ENCODE results near the gene CYP2J2.
"Not testable (repeated sequence)": the region's sequence is repeated elsewhere in the genome, so short reads cannot be mapped to it uniquely, and the experiment has no call there.

Gene CYP2J2, protein sequence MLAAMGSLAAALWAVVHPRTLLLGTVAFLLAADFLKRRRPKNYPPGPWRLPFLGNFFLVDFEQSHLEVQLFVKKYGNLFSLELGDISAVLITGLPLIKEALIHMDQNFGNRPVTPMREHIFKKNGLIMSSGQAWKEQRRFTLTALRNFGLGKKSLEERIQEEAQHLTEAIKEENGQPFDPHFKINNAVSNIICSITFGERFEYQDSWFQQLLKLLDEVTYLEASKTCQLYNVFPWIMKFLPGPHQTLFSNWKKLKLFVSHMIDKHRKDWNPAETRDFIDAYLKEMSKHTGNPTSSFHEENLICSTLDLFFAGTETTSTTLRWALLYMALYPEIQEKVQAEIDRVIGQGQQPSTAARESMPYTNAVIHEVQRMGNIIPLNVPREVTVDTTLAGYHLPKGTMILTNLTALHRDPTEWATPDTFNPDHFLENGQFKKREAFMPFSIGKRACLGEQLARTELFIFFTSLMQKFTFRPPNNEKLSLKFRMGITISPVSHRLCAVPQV

GRCh38 chr1:59926381-59927123, at the start of gene CYP2J2:
CYP2J2 (minus strand) TSS chr1:59926773; CDS start chr1:59926746, 27 bp downstream.
- FAIRE-seq: no peak

GRCh38 chr1:59973719-59974118, 47.1 kb upstream of the CYP2J2 start:
- no peak for FAIRE-seq

GRCh38 chr1:59972216-59972927, 45.8 kb upstream of the CYP2J2 start:
- no peak for FAIRE-seq

- FAIRE-seq: no peak
Observed at GRCh38 chr1:59971464-59971911, 44.9 kb upstream of the CYP2J2 start.

- FAIRE-seq: not testable (repeated sequence)
Observed at GRCh38 chr1:59969542-59970175, 43.1 kb upstream of the CYP2J2 start.

DNA sequence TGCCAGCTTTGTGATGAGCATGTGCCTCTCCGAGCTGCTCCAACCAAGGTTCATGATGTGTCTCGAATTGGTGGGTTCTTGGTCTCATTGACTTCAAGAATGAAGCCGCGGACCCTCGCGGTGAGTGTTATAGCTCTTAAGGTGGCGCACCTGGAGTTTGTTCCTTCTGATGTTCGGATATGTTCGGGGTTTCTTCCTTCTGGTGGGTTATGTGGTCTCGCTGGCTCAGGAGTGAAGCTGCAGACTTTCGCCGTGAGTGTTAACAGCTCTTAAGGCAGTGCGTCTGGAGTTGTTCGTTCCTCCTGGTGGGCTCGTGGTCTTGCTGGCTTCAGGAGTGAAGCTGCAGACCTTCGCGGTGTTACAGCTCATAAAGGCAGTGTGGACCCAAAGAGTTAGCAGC, 42.2 kb upstream of the CYP2J2 start:
- not testable (repeated sequence) for FAIRE-seq

DNA sequence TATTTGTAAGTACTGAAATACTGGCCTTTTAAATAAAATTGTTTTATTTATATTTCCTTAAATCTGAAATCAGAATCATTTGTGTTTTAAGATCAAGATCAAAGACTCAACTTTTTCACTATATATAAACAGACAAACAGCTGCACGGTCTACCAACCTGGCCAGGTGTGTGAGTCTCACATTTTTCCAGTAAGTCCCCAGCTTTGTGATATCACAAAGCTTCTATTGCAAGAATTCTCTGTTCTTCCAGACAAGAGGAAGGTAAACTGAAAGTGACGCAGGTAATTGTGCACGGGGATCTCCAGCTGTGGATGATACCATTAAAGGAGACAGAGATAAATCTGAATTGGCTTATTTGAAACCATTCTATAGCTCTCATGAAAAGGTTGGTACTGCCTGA, 41.2 kb upstream of the CYP2J2 start:
- no peak for FAIRE-seq

- FAIRE-seq: no peak
Observed at GRCh38 chr1:59967141-59967697, 40.6 kb upstream of the CYP2J2 start.

DNA sequence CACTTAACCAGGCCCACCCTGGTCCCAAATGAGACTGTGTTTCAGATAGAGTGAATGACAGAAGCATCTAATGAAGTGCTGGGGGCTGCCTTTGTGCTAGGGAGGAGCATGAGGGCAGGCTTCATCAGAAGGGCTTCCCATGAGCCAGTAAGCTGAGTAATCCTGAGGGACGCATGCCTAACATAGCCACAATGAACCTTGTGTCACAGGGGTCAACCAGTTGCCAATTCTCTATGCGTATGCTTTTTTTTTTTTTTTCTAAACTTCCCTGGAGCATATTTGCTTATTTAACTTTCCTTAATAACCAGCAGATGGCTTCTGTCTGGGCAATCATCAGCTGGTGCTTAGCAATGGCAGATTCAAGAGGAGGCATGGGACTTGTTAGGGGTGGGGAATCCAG, 25.5 kb upstream of the CYP2J2 start:
- FAIRE-seq: no peak

DNA sequence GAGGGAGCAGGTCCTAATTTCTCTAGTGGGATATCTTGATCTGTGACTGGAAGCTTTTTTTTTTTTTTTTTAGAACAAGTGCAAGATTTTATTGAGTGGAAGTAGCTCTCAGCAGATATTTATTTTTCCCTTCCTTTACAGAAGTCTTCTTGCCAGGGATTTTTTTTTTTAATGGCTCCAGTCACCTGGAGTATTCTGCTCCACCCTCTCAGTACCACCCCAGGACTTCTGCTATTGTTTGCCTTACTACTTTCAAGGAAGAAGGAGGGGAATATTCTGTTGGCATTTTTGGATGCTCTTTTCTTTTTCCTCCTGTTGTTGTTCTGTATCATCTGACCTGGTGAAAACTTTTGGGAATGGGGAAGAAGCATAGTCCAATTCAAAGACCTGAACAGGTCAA, 23.1 kb upstream of the CYP2J2 start:
- FAIRE-seq: no peak

DNA sequence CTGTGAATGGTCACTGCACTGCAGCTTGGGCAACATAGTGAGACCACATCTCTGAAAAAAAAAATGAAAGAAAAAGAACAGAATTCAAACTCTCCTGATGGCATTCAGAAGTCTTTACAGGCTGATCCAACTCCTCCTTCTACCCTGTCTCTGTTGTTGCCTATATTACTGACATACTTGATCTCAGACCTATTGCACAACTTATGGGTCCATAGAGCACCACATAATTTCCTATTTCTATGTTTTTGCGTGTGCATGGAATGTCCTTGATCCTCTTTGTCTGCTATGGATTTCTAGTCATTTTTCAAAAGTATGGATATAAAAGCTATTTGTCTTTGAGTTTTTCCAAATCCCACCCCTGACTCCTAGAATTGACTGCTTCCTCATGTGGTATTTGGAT, 22.4 kb upstream of the CYP2J2 start:
- no peak for FAIRE-seq

DNA sequence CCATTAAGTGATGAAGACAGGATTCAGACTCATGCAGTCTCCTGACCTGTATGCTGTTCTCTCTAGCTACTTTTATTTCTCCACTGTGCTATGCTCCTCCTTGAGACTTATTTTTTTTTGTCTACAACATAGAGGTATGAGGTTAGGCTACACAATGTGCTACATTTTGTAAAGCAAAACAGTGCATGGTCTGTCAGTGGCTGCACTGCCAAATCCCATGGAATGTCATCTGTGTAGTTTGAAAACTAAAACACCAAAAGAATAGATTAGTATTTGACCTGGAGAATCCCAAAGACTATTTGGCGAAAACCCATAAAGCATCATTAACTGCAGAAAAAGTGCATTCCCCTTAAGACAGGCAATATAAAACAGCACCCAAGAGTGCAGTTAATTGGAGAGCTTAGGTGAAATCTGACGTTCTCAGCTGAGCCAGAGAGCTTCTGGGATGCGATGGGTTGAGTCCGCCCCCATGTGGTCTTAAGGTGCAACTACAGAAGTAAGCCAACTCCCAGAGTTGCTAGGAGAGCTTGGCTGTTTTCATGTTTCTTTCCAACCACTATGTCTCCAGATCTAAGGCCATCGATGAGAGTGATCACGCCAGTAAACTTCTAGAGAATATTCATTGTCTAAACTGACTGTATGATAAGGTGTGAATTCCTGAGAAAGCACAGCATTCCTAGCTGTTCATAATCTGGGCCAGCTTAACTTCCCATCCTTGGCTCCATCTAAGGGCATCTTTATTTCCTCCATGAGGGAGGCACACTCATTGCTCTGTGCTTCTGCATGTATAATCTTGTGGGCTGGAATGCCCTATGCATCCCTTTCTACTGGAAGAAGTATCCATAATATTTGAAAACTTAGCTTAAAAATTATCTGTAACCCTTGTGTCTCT, 20.7 kb upstream of the CYP2J2 start:
- peak; percentile 48 for FAIRE-seq

- FAIRE-seq: no peak
Observed at GRCh38 chr1:59945790-59946189, 19.2 kb upstream of the CYP2J2 start.

DNA sequence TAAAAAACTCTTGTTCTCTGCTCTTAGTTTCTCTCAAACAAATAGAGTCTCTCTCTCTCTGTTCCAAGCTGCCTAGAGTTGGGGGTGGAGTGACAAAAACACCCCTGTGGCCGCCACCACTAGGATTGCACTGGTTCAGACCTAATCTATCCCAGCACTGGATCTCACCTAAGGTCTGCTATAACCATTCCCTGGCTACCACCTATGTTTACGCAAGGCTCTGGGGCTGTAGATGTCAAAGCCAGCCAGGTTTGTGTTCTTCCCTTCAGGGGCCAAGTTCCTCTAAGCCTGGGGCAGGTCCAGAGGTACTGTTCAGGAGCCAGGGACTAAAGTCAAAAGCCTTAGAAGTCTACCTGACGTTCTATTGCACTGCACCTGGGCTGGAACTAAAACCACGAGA, 12.8 kb upstream of the CYP2J2 start:
- FAIRE-seq: no peak

- no peak for FAIRE-seq
Observed at GRCh38 chr1:59937636-59938210, 11.2 kb upstream of the CYP2J2 start.

DNA sequence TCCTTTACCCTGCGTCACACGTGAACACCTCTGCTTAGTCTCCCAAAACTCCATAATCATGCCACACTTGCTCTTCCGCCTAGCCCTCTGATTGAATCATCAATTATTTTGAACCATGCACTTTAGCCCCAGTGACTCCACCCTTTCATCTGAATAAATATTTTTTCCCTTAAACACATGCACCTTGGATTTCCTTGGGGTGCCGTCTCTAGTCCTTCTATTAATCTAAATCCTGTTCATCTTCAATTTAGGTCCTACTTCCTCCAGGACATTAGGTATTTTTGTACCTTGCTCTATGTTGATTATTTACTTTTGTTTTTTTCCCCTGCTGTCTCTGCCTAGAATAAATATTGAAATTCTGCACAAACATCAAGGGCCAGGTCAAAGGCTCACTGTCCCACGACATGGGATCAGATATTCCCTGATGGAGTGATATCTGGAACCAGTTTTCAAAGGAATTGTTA, 9.8 kb upstream of the CYP2J2 start:
- no peak for FAIRE-seq

DNA sequence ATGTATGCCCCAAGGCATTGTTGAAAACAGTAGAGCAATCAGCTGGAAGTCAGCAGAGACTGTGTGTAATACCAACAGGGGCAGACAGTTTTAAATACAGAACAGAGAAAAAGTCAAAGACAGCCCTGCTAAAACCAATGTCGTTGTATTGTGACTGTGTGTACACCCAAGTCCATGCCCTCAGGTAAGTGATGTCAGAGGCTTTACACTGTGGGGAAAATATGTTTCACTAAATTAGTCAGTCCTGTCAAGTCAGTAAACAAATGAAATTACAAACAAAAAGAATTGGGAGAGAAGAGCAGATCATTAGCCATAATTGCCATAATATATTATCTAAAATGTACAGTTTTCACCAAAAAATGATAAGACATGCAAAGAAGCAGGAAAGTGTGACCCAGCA, 2.4 kb upstream of the CYP2J2 start:
- FAIRE-seq: no peak

- FAIRE-seq: no peak
Observed at GRCh38 chr1:59927213-59927612, 640 bp upstream of the CYP2J2 start.

GRCh38 chr1:59924653-59925052, 1.9 kb downstream of the CYP2J2 start:
- peak; percentile 11 for FAIRE-seq

DNA sequence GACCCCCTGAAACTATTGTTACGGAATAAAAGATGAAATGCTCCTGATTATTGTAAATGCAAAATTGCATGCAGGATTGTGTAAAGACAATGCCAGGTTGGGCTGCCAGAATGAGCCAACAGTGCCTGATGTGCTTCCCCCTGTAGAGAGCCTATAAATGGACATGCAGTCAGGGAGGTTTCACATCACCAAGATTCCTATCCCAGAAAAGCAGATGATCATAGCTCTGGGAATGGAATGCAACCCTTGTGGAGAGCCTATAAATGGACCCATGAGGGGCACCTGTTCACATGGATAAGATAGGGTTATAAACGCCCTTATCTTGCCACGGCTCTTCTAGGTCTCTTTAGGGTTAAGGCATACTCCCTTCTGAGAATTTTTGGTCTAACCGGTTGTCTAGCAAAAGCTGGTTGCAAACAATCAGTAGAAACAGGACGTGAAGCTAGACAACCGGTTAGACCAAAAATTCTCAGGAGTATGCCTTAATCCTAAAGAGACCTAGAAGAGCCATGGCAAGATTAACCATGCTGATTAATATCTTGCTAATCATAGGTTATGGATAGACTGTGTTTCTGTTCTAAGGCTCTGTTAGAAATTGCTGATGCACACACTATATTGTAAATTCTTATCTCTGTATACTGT, 5.2 kb downstream of the CYP2J2 start:
- not testable (repeated sequence) for FAIRE-seq
